Cerebellar cortex (tissue), 1 donor: ENCODE data around the gene FAM72B.
"Not testable (repeated sequence)": the region's sequence is repeated elsewhere in the genome, so short reads cannot be mapped to it uniquely, and the experiment has no call there.

Experiments
- DNase-seq: peaks from one replicate; pipeline ENCODE4 v3.0.0-alpha.2; 2015; ENCODE audit warnings: low spot score

FAM72B gene

DNA sequence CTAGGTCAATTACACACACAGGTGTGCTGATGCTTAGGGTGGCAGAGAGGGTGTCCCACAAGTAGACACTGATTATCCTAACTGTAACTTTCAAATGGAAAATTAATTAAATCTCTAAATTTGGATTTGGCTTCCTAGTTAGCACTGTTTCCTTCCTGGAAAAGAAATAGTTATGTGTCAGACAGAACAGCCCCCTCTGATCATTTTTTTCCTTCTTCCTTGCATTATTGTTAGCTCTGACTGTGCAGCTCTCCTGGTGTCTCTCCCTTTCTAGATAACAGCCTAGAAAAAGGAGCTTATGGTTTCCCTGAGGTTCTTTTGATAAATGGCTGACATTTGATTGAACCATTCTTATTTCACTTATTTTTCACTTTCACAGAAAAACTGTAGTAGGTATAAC lies 31.4 kb downstream of the FAM72B start:
- not testable (repeated sequence) for DNase-seq

DNA sequence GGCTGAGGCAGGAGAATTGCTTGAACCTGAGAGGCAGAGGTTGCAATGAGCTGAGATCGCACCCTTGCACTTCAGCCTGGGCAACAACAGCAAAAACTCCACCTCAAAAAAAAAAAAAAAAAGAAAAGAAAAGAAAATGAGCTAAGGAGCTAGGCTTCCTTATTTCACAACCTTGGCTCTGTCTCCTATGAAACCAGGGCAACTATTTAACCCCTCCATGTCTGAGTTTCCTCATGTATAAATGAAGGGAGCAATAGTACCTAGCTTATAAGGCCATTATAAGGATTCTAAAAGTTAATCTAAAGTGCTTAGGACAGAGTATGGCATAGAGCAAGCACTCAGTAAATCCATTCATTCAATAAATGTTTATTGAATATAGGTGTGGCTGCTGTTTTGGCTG lies 32.8 kb downstream of the FAM72B start:
- DNase-seq, result not testable (repeated sequence)

DNA sequence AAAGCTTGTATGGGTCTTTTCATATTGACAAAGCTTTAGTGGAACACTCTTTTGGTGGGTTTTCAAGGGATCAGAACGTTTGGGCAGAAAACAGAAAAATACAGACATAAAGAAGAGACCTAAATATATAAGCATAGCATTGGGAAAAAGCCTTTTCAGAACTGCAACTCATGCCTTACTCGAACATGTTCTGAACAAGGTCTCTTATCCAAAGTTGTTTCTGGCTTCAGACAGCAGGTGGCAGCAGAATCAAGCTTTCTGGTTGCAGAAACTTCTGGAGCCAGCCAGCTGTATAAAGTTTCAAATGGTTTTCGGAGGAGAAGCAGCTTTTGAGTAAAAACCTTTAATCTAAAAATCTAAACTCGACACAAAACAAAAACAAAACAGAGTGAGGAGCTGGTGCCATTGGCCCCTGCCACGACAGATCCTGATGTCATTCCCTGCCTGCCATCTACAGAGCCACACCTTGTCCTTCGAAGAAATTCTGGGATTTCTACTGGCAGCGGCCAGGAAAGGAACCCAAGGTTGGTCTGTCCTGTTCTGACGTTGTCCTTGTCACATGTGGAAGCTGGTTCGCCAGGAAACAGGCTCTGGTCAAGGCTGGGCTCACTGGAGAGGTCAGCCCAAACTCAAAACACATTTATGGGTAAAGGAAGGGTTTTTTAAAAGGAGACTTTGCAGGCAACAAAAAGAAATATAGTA lies 35.5 kb downstream of the FAM72B start:
- DNase-seq, result not testable (repeated sequence)

DNA sequence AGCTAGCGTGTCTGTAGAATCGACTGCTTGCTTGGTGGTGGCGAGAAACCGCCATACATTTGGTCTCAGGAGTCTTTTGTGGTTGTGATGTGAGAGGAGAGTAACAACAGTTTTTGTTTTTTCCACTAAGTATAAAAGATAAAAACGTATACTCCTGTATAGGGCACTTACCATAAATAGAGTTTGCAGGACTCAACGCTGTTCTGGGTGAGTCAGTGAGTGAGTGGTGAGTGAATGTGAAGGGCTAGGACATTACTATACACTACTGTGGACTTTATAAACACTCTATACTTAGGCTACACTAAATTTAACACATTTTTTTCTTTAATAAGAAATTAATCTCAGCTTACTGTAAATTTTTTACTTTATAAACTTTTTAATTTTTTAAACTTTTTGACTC lies 43.7 kb downstream of the FAM72B start:
- not testable (repeated sequence) for DNase-seq

DNA sequence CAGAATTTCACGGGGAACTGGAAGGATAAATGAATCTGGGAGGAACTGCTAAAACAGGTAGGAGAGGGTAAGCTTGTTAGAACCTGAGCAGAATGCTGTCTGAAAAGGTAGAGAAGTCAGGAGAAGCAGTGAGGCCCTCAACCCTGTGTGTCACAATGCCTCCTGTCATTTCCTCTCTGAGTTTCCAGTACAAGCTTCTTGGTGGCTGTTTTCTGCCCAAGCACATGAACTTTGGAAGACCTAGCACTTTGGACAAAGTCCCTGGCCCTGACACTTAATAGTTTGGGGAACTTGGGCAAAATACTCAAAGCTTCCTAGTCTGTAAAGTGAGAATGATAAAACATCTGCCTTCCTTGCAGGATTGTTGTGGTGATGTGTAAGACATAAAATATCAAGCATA lies 52.6 kb downstream of the FAM72B start:
- DNase-seq, result not testable (repeated sequence)

DNA sequence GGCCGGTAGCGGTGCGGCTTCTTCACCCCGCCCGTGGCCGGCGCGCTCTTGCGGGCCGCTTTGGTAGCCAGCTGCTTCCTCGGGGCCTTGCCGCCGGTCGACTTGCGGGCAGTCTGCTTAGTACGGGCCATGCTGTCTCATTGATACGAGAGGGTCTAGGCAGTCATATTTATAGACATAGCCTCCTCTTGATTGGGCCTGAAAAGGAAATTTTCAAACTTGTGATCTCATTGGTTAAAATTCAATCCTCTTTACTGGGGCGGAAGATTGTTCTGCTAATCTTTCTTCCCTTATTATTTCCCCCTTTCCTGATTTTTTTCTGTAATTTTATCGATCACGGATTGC lies 65.7 kb downstream of the FAM72B start:
- DNase-seq, result peak; percentile 19
